Measurements from ENCODE around the gene XPNPEP2.
A peak's percentile ranks its signal among the peaks of the same experiment; 100 is the strongest.

The XPNPEP2 gene

GRCh38 chrX:129781680-129782495 is 43.1 kb downstream of the XPNPEP2 start:
- H3F3A ChIP-seq (ENCODE audit: control insufficient read depth, insufficient read depth) = peaks cover 14% of the 10 kb centered on the region; the same call in 1 of the 2 replicates
- H3K9me2 ChIP-seq (replicated peaks; ENCODE audit: control insufficient read depth, low read length) = no peaks in the 10 kb centered on the region
- peaks cover 61% of the 10 kb centered on the region for H3K36me3 ChIP-seq (ENCODE audit: control insufficient read depth, low read length)
- no peaks in the 10 kb centered on the region for H3K9me3 ChIP-seq (ENCODE audit: control insufficient read depth, insufficient read depth, low read length)
- H4K20me1 ChIP-seq (ENCODE audit: control insufficient read depth, insufficient read depth, low read depth, low read length) = peaks cover 14% of the 10 kb centered on the region
- H3K4me3 ChIP-seq (ENCODE audit: low read length) = peak overlapping the region; percentile 97
- H3K27ac ChIP-seq (ENCODE audit: low read depth, low read length) = peak overlapping the region; percentile 82
- peaks cover 84% of the 10 kb centered on the region for H3K79me2 ChIP-seq (ENCODE audit: control insufficient read depth, low read length)
- no peak for TF ChIP-seq EZH2phosphoT487 (IDR thresholded peaks at IDR 0.05; ENCODE audit: borderline replicate concordance, low read length)
- TF ChIP-seq, protein P1, sequence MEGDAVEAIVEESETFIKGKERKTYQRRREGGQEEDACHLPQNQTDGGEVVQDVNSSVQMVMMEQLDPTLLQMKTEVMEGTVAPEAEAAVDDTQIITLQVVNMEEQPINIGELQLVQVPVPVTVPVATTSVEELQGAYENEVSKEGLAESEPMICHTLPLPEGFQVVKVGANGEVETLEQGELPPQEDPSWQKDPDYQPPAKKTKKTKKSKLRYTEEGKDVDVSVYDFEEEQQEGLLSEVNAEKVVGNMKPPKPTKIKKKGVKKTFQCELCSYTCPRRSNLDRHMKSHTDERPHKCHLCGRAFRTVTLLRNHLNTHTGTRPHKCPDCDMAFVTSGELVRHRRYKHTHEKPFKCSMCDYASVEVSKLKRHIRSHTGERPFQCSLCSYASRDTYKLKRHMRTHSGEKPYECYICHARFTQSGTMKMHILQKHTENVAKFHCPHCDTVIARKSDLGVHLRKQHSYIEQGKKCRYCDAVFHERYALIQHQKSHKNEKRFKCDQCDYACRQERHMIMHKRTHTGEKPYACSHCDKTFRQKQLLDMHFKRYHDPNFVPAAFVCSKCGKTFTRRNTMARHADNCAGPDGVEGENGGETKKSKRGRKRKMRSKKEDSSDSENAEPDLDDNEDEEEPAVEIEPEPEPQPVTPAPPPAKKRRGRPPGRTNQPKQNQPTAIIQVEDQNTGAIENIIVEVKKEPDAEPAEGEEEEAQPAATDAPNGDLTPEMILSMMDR (IDR thresholded peaks at IDR 0.05; ENCODE audit: low read depth, low read length, poor library complexity, severe bottlenecking) = no peak
- no peaks in the 10 kb centered on the region for H3K27me3 ChIP-seq (ENCODE audit: control insufficient read depth, low read length)
- H3K4me2 ChIP-seq (ENCODE audit: low read length) = peak overlapping the region; percentile 97
- peaks cover 77% of the 10 kb centered on the region for H3K4me1 ChIP-seq (ENCODE audit: control insufficient read depth, low read length)

DNA sequence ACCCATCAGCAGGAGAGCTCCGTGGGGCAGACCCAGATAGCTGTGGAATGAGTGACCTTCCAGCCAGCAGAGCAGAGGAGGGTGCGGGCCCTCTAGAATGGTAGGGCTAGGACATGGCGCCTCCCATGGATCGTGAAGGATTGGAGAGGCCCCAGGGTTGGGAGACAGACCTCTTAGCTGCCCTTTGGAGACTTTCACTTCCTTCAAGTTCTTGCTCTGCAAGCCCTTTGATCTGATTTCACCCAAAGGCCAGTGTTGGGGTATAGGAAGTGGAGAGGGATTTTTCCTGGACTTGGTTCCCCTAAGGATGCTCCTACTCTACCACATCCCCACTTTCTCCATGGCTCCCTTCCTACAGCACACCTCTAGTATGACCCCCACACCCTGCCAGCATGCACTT is 43.9 kb downstream of the XPNPEP2 start:
- no peaks in the 10 kb centered on the region for H3K9me3 ChIP-seq (ENCODE audit: control insufficient read depth, insufficient read depth, low read length)
- peak overlapping the region; percentile 97 for H3K4me2 ChIP-seq (ENCODE audit: low read length)
- no peak for TF ChIP-seq EZH2phosphoT487 (IDR thresholded peaks at IDR 0.05; ENCODE audit: borderline replicate concordance, low read length)
- TF ChIP-seq, protein P1 (IDR thresholded peaks at IDR 0.05; ENCODE audit: low read depth, low read length, poor library complexity, severe bottlenecking) = no peak
- H4K20me1 ChIP-seq (ENCODE audit: control insufficient read depth, insufficient read depth, low read depth, low read length) = peaks cover 14% of the 10 kb centered on the region
- peaks cover 14% of the 10 kb centered on the region; the same call in 1 of the 2 replicates for H3F3A ChIP-seq (ENCODE audit: control insufficient read depth, insufficient read depth)
- H3K79me2 ChIP-seq (ENCODE audit: control insufficient read depth, low read length) = peaks cover 89% of the 10 kb centered on the region
- H3K36me3 ChIP-seq (ENCODE audit: control insufficient read depth, low read length) = peaks cover 68% of the 10 kb centered on the region
- H3K27ac ChIP-seq (ENCODE audit: low read depth, low read length) = peak overlapping the region; percentile 82
- peak overlapping the region; percentile 97 for H3K4me3 ChIP-seq (ENCODE audit: low read length)
- no peaks in the 10 kb centered on the region for H3K27me3 ChIP-seq (ENCODE audit: control insufficient read depth, low read length)
- H3K4me1 ChIP-seq (ENCODE audit: control insufficient read depth, low read length) = peaks cover 68% of the 10 kb centered on the region
- H3K9me2 ChIP-seq (replicated peaks; ENCODE audit: control insufficient read depth, low read length) = no peaks in the 10 kb centered on the region

DNA sequence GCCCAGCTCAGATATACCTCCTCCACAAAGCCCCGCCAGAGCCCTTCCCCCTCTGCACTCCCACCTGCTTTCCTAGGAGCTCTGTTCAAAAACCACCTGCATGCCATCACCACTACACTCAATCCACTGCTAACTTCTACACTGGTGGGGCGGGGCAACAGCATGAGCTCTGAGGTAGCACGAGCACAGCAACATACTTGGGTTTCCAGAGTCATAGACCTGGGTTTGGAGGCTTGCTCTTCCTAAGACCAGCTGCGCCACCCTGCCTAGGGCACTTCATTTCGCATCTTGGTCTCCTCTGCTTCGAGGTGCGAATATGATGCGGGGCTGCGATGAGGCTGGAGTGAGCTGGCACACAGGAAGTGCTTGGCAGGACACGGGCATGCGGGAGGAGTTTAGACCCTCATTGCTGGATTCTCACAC is 44.5 kb downstream of the XPNPEP2 start:
- Histone ChIP-seq H3K79me2 (ENCODE audit: control insufficient read depth, low read length) (peaks cover 90% of the 10 kb centered on the region), H3K9me2 (replicated peaks; ENCODE audit: control insufficient read depth, low read length) (no peaks in the 10 kb centered on the region), H4K20me1 (ENCODE audit: control insufficient read depth, insufficient read depth, low read depth, low read length) (peaks cover 14% of the 10 kb centered on the region), H3K4me1 (ENCODE audit: control insufficient read depth, low read length) (peaks cover 62% of the 10 kb centered on the region), H3K4me3 (ENCODE audit: low read length) (peak overlapping the region; percentile 97), H3K36me3 (ENCODE audit: control insufficient read depth, low read length) (peaks cover 74% of the 10 kb centered on the region), H3K27me3 (ENCODE audit: control insufficient read depth, low read length) (no peaks in the 10 kb centered on the region), H3F3A (ENCODE audit: control insufficient read depth, insufficient read depth) (peaks cover 14% of the 10 kb centered on the region; the same call in 1 of the 2 replicates), H3K4me2 (ENCODE audit: low read length) (peak overlapping the region; percentile 97), H3K9me3 (ENCODE audit: control insufficient read depth, insufficient read depth, low read length) (no peaks in the 10 kb centered on the region), H3K27ac (ENCODE audit: low read depth, low read length) (peak overlapping the region; percentile 82)
- TF ChIP-seq EZH2phosphoT487 (IDR thresholded peaks at IDR 0.05; ENCODE audit: borderline replicate concordance, low read length) = no peak
- TF ChIP-seq, protein P1 (IDR thresholded peaks at IDR 0.05; ENCODE audit: low read depth, low read length, poor library complexity, severe bottlenecking) = no peak
